Testis (tissue), 3 donors: ENCODE results near the gene FOXC2. TPM values are rescaled to one million over a fixed set of nuclear protein-coding genes. Genes with fewer than 3 reads are reported as not detected.

Source experiments
- DNase-seq: peaks from one replicate; pipeline ENCODE4 v3.0.0-alpha.2; 2019
- H3K27ac ChIP-seq, 2 donors: fragments of 200-600 bp; sonication (generic); one replicate each; pipeline ENCODE4 v1.5.1; 2019
- H3K27me3 ChIP-seq: fragments of 200-600 bp; sonication (generic); one replicate; pipeline ENCODE4 v1.5.1; 2019
- H3K36me3 ChIP-seq: fragments of 200-600 bp; sonication (generic); one replicate; pipeline ENCODE4 v1.5.1; 2017; ENCODE audit warnings: low read depth; ENCODE audit errors: missing control alignments
- H3K4me1 ChIP-seq: fragments of 200-600 bp; sonication (generic); one replicate; pipeline ENCODE4 v1.5.1; 2019
- H3K4me3 ChIP-seq, 2 donors: fragments of 200-600 bp; sonication (generic); one replicate each; pipeline ENCODE4 v1.5.1; 2017 to 2019
- H3K9me3 ChIP-seq: fragments of 200-600 bp; sonication (generic); one replicate; pipeline ENCODE4 v1.5.1; 2017
- POLR2A ChIP-seq: fragments of 450-650 bp; IDR thresholded peaks from one replicate; pipeline ENCODE4 v1.6.1; 2017; ENCODE audit warnings: antibody characterized with exemption, mild to moderate bottlenecking, moderate library complexity
- WGBS, 2 donors: methylation state at CpG; one replicate each; pipeline ENCODE4 v1.1.5; 2018; 5-methylcytosine and 5-hydroxymethylcytosine counted together
- intact Hi-C: fragments of 100-400 bp; cut with DNase I; formaldehyde crosslinking; loops from one replicate; pipeline ENCODE4 v1.15.1; 2023; ENCODE audit warnings: low total_unique reads
- polyA plus RNA-seq: library from polyadenylated mRNA; stranded (reverse); fragments of 350-450 nt; fragmentation: Illumina TruSeq; extraction: RNeasy Lipid Tissue Mini Kit (QIAGEN cat#74804); gene quantifications from one replicate; pipeline ENCODE4 v1.2.3, GENCODE V29; 2014; ENCODE audit warnings: low read depth, low replicate concordance; ENCODE audit not compliant: insufficient read depth
- total RNA-seq, 2 donors: library from RNA; depleted of rRNA; stranded (reverse); fragments of >200 nt; gene quantifications; one replicate each; pipeline ENCODE4 v1.2.3, GENCODE V29; 2016
- TF ChIP-seq, protein P1 (sequence below), 3 experiments: fragments of 450-650 bp in 2 of 3; fragments of 200-600 bp in 1 of 3; sonication (generic) in 1 of 3; IDR thresholded peaks; one replicate each; pipeline ENCODE4 v1.5.1; 2016 to 2019; ENCODE audit warnings: antibody characterized with exemption in 3 of 3, mild to moderate bottlenecking in 2 of 3, moderate library complexity in 1 of 3

Gene FOXC2
- total and polyA plus RNA-seq, 3 donors from 2014 or later, result 3.9 to 11.2 (median 7.6) TPM

DNA sequence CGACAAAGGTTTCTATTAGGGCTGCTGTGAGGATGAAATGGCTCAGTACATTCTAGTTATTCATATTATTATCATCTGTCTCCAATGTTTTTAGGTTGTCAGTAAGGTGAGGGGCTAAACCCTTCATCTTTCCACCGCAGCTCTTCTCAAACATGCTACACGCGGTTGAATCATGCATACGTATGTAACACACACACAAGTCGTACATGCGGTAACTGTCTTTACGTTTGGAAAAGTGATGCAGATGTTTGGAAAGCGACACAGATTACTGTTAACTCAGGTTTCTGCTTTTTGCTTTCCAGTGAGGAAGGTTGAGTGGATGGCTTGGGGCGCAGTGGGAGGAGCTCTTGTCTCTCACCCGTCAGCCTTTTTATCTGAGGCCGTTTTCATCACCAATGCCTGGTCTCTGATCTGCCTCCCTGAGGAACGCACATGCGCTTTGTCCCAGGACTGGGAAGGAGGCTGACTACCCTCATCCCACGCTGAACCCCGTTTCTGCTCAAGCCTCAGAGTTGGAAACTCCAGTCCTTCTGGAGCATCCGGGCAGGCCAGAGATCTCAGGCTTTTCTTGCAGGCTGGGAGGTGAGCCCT is 8.6 kb downstream of the FOXC2 start:
- 47 to 51% methylated on average over 17 of the region's 17 CpGs for WGBS, 2 donors
- intact Hi-C loops, result no loop called here
- H3K27ac ChIP-seq, result peak overlapping the region in 1 of 2 donors; percentile 63
- H3K4me3 ChIP-seq, result peak overlapping the region in 1 of 2 donors; percentile 59
- TF ChIP-seq, protein P1, sequence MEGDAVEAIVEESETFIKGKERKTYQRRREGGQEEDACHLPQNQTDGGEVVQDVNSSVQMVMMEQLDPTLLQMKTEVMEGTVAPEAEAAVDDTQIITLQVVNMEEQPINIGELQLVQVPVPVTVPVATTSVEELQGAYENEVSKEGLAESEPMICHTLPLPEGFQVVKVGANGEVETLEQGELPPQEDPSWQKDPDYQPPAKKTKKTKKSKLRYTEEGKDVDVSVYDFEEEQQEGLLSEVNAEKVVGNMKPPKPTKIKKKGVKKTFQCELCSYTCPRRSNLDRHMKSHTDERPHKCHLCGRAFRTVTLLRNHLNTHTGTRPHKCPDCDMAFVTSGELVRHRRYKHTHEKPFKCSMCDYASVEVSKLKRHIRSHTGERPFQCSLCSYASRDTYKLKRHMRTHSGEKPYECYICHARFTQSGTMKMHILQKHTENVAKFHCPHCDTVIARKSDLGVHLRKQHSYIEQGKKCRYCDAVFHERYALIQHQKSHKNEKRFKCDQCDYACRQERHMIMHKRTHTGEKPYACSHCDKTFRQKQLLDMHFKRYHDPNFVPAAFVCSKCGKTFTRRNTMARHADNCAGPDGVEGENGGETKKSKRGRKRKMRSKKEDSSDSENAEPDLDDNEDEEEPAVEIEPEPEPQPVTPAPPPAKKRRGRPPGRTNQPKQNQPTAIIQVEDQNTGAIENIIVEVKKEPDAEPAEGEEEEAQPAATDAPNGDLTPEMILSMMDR (IDR thresholded peaks at IDR 0.05), result no peak
- TF ChIP-seq POLR2A, result no peak
- H3K9me3 ChIP-seq, result no peaks in the 10 kb centered on the region
- H3K4me1 ChIP-seq, result peaks cover 11% of the 10 kb centered on the region
- H3K27me3 ChIP-seq, result no peaks in the 10 kb centered on the region
- no peaks in the 10 kb centered on the region for H3K36me3 ChIP-seq
- no peak for DNase-seq

DNA sequence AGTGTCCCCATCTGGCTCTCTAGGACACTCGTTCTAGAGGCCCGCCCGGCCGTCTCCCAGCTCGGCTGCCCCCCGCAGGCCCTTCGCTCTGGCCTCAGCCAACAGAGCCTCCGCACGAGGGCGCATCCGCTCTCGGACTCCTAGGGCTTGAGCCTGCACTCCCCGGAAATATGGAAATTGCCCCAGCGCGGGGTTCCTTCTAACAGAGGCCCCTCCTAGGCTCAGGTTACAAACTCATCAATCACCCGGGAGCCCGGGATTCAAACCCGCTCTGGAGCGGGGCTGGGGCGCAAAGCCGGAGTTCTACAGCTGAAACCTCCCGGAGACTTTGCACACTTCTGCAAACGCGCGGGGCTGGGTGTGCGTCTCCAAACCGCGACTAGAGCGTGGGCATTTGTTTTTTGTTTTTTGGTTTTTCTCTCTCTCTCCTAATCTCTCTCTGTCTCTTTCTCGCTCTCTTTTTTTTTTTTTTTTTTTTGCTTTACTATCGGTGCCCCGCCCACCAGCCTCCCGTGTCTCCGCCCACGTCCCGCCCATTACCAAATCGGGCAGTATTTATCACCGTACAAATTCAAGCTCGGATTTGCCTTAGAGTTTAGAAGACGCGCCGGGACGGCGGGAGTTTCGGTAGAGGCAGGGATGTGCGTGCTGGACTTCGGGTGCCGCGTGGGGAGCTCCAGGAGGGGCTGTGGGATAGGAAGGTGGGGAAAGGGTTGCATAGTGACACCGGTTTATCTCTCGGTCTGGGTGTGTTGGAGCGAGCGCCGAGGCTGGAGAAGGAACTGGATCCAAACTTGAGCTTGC is 9.3 kb downstream of the FOXC2 start:
- intact Hi-C loops, result no loop called here
- Histone ChIP-seq H3K4me1 (peaks cover 11% of the 10 kb centered on the region), H3K4me3 (peak overlapping the region; percentile 31 to 59), H3K27me3 (no peaks in the 10 kb centered on the region), H3K36me3 (no peaks in the 10 kb centered on the region), H3K9me3 (no peaks in the 10 kb centered on the region), H3K27ac (peak overlapping the region; percentile 9 to 63)
- WGBS, 2 donors, result 3 to 7% methylated on average over 39 to 54 of the region's 54 CpGs
- TF ChIP-seq, protein P1 (IDR thresholded peaks at IDR 0.05), result peak in 1 of 3 experiments; percentile 35
- no peak for TF ChIP-seq POLR2A
- peak; percentile 82 for DNase-seq

DNA sequence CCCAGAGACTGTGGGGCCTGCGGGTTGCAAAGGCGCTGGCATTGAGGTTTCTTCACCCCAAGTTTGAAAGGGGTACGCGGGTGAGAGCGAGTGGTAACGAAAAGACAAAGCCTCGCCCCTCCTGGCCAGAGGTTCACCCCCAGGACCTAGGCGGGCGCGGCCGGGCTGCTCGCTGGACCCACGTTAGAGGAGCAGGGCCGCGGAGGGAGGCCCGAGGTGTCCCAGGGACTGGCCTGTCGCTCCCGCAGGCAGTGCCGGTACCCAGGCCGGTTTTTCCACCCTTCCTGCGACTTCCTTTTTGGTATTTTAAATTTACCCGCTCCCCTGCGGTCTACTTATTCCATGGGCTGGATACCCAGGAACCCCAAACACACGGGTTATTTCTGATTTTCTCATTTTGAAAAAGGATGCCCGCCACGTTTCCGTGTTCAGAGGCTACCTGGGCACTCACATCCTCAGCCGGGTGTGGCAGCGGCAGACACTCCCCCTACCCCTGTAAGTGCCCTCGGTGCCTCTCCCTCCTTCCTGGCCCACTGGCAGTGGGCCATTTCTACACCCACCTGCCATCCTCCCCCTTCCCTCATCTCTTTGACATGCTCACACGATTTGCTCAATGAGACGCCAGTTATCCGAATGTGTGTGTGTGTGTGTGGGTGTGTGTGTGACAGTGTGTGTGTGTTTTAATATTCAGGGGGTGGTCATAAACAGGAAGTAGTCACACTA is 10.1 kb downstream of the FOXC2 start:
- Histone ChIP-seq H3K4me1 (peaks cover 11% of the 10 kb centered on the region), H3K4me3 (peak overlapping the region; percentile 31 to 59), H3K27ac (peak overlapping the region; percentile 63 to 73), H3K27me3 (no peaks in the 10 kb centered on the region), H3K9me3 (no peaks in the 10 kb centered on the region), H3K36me3 (no peaks in the 10 kb centered on the region)
- intact Hi-C loops, result no loop called here
- TF ChIP-seq POLR2A, result no peak
- TF ChIP-seq, protein P1 (IDR thresholded peaks at IDR 0.05), result no peak
- no peak for DNase-seq
- 33 to 50% methylated on average over 33 of the region's 33 CpGs for WGBS, 2 donors

DNA sequence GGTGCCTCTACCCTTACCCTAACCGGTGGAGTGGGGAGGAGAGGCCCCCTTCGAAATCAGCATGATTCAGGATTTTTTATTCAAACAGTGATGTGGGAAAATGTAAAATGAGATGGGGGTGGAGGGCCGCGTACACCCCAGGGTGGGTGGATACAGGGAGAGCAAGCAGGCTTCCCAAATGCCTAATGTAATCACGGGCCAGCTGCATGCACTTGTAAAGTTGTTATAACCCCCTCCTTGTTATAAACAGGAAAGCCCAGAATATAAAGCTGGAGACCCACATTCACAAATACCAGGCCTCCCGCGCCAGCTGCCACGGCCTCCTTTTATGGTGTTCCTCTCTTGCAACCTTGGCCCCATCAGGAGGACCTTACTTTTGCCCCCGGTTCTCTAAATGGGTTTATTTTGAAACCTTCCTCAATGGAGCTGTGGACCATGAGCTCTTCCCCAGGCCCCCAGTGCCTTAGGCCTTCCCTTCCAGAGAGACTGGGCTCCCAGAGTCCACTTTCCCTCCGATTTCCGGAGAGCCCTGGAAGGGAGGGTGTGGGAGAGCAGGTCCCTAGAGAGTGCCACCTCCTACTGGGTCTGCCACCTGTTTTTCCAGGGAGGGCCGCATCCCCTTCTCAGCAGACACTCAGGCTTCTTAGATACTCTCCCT is 10.8 kb downstream of the FOXC2 start:
- Histone ChIP-seq H3K36me3 (no peaks in the 10 kb centered on the region), H3K4me3 (no peak overlapping the region), H3K27me3 (no peaks in the 10 kb centered on the region), H3K9me3 (no peaks in the 10 kb centered on the region), H3K27ac (peak overlapping the region; percentile 73 to 77), H3K4me1 (peaks cover 8% of the 10 kb centered on the region)
- intact Hi-C loops, result no loop called here
- no peak for DNase-seq
- WGBS, 2 donors, result 45 to 49% methylated on average over 11 to 12 of the region's 12 CpGs
- TF ChIP-seq POLR2A, result no peak
- TF ChIP-seq, protein P1 (IDR thresholded peaks at IDR 0.05), result no peak
